Right hindlimb (tissue), 1 donor: ENCODE data around the gene KCNA4.
A peak's percentile ranks its signal among the peaks of the same experiment; 100 is the strongest.
"Not testable (repeated sequence)": the region's sequence is repeated elsewhere in the genome, so short reads cannot be mapped to it uniquely, and the experiment has no call there.

Experiments
- DNase-seq: peaks from one replicate; pipeline ENCODE4 v3.0.0-alpha.2; 2018

The KCNA4 gene

DNA sequence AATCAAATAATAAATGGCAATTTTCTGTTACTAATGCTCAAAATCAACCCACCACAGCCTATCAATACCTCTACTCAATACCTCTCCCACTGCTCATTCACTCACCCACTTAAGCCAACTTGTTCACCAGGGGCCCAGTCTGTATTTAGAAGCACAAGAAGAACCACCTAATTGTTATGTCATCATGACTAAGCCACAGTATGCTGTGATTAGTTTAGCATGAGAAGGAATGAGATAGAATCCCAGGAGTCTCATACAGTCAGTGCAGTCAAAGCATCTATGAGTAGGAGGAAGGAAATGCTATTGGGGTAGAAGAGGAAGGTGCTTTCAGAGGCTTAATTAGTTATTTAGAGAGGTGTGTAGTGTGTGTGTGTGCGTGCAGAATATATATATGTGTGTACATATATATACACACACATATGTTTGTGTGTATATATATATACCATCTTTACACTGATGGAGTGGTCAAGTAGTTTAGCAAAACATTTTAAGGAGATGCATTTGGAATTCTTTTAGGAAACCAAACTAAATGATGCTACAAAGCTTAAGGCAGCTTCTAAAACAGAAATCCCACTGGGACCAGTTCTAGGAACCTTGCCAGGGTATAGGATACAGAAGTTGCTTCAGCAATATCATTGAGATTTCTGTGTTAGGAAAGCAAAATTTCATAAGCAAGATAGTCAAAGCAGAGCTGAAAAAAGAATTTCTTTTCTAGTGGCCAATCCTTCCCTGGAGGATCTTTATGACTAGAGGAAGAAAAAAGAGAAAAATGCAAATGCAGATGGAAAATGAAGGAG is 27.5 kb downstream of the KCNA4 start:
- peak; percentile 50 for DNase-seq

GRCh38 chr11:29985248-29985647 is 31.6 kb downstream of the KCNA4 start:
- no peak for DNase-seq

GRCh38 chr11:29984544-29984943 is 32.3 kb downstream of the KCNA4 start:
- DNase-seq, result no peak

DNA sequence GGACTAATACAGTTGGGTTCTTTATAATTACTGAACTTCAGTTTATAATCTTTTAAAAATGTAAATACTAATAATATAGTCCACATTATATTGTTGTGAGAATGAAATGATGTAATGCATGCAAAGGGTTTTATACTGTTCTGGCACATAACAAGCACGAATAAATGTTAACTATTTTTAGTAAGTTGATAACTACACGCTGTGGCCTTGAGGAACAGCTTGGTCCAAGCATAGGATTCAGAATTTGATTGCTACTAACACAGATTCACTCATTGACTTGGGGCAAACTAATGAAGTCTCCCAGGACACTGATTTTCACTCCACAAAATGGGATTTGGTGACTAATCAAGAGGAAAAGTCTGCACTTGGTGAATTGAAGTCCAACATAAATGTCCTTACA is 38.3 kb downstream of the KCNA4 start:
- no peak for DNase-seq

GRCh38 chr11:29975580-29975979 is 41.2 kb downstream of the KCNA4 start:
- not testable (repeated sequence) for DNase-seq

- DNase-seq, result no peak
Observed at GRCh38 chr11:29963796-29964195, 53.0 kb downstream of the KCNA4 start.

GRCh38 chr11:29963036-29963435 is 53.8 kb downstream of the KCNA4 start:
- DNase-seq, result no peak

DNA sequence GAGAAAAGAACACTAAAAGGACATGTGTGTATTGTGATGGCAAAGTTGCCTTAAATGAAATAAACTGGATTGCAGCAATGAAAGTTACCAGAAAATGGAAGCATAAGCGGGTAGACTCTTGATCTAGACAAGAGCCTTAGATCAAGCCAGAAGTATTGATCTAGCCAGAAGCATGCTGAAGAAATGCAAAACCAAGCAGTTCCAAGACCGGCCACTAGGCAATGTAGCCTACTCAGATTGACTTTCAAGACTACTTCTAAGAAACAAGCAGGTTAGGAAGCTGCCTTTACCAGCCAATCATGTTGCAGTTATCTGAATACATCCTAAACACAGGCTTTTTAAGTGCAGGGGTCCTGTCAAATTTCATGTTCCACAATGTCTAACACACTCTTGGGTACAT is 54.6 kb downstream of the KCNA4 start:
- no peak for DNase-seq
